ENCODE data around the gene ROR2.

Gene ROR2

GRCh38 chr9:91783411-91783810, 166.6 kb downstream of the ROR2 start:
- peaks cover 12% of the 10 kb centered on the region for H3K4me1 ChIP-seq (ENCODE audit: low read depth, poor library complexity, severe bottlenecking)
- no peak overlapping the region for H2AFZ ChIP-seq (ENCODE audit: low read depth)
- no peak overlapping the region for H3K9ac ChIP-seq
- no peaks in the 10 kb centered on the region for H3K27me3 ChIP-seq (ENCODE audit: insufficient read depth, low read depth)
- no peak overlapping the region for H3K27ac ChIP-seq
- H3K4me2 ChIP-seq: no peak overlapping the region; the same call in 1 of the 2 replicates
- no peak overlapping the region for H3K4me3 ChIP-seq (IDR thresholded peaks at IDR 0.05; ENCODE audit: insufficient read depth, low read depth, low read length)
- no peaks in the 10 kb centered on the region for H3K79me2 ChIP-seq (ENCODE audit: insufficient read depth, low read depth)
- H4K20me1 ChIP-seq (ENCODE audit: insufficient read depth): no peaks in the 10 kb centered on the region
- H3K36me3 ChIP-seq (ENCODE audit: insufficient read depth): no peaks in the 10 kb centered on the region
- TF ChIP-seq CTCF (conservative IDR thresholded peaks at IDR 0.05; ENCODE audit: low read depth, low read length): no peak

- no peaks in the 10 kb centered on the region for H3K79me2 ChIP-seq (ENCODE audit: insufficient read depth, low read depth)
- no peaks in the 10 kb centered on the region for H4K20me1 ChIP-seq (ENCODE audit: insufficient read depth)
- no peak overlapping the region for H3K4me3 ChIP-seq (IDR thresholded peaks at IDR 0.05; ENCODE audit: insufficient read depth, low read depth, low read length)
- H3K4me1 ChIP-seq (ENCODE audit: low read depth, poor library complexity, severe bottlenecking): peaks cover 12% of the 10 kb centered on the region
- H2AFZ ChIP-seq (ENCODE audit: low read depth): no peak overlapping the region
- no peak overlapping the region for H3K27ac ChIP-seq
- no peak overlapping the region; the same call in 1 of the 2 replicates for H3K4me2 ChIP-seq
- H3K9ac ChIP-seq: no peak overlapping the region
- H3K27me3 ChIP-seq (ENCODE audit: insufficient read depth, low read depth): no peaks in the 10 kb centered on the region
- no peak for TF ChIP-seq CTCF (conservative IDR thresholded peaks at IDR 0.05; ENCODE audit: low read depth, low read length)
- H3K36me3 ChIP-seq (ENCODE audit: insufficient read depth): no peaks in the 10 kb centered on the region
These were observed 167.3 kb downstream of the ROR2 start for GRCh38 chr9:91782708-91783214.

GRCh38 chr9:91781906-91782305, 168.1 kb downstream of the ROR2 start:
- Histone ChIP-seq H3K36me3 (ENCODE audit: insufficient read depth) (no peaks in the 10 kb centered on the region), H3K4me1 (ENCODE audit: low read depth, poor library complexity, severe bottlenecking) (peaks cover 19% of the 10 kb centered on the region), H3K27ac (no peak overlapping the region), H2AFZ (ENCODE audit: low read depth) (no peak overlapping the region), H3K27me3 (ENCODE audit: insufficient read depth, low read depth) (no peaks in the 10 kb centered on the region), H3K9ac (no peak overlapping the region), H3K4me3 (IDR thresholded peaks at IDR 0.05; ENCODE audit: insufficient read depth, low read depth, low read length) (no peak overlapping the region), H3K79me2 (ENCODE audit: insufficient read depth, low read depth) (no peaks in the 10 kb centered on the region), H3K4me2 (no peak overlapping the region), H4K20me1 (ENCODE audit: insufficient read depth) (no peaks in the 10 kb centered on the region)
- TF ChIP-seq CTCF (conservative IDR thresholded peaks at IDR 0.05; ENCODE audit: low read depth, low read length): no peak

GRCh38 chr9:91781116-91781515, 168.9 kb downstream of the ROR2 start:
- no peak overlapping the region for H3K4me2 ChIP-seq
- H2AFZ ChIP-seq (ENCODE audit: low read depth): no peak overlapping the region
- H4K20me1 ChIP-seq (ENCODE audit: insufficient read depth): no peaks in the 10 kb centered on the region
- H3K79me2 ChIP-seq (ENCODE audit: insufficient read depth, low read depth): no peaks in the 10 kb centered on the region
- peaks cover 26% of the 10 kb centered on the region for H3K4me1 ChIP-seq (ENCODE audit: low read depth, poor library complexity, severe bottlenecking)
- no peak overlapping the region for H3K4me3 ChIP-seq (IDR thresholded peaks at IDR 0.05; ENCODE audit: insufficient read depth, low read depth, low read length)
- no peak overlapping the region for H3K27ac ChIP-seq
- H3K27me3 ChIP-seq (ENCODE audit: insufficient read depth, low read depth): no peaks in the 10 kb centered on the region
- H3K36me3 ChIP-seq (ENCODE audit: insufficient read depth): no peaks in the 10 kb centered on the region
- no peak for TF ChIP-seq CTCF (conservative IDR thresholded peaks at IDR 0.05; ENCODE audit: low read depth, low read length)
- H3K9ac ChIP-seq: no peak overlapping the region

Data from KMS-11 (cell line).